Small intestine (tissue), 7 donors: ENCODE results near the gene CRHR2. TPM values are rescaled to one million over a fixed set of nuclear protein-coding genes. Genes with fewer than 3 reads are reported as not detected.
"Not testable (repeated sequence)": the region's sequence is repeated elsewhere in the genome, so short reads cannot be mapped to it uniquely, and the experiment has no call there.

Experiments
- DNase-seq, 2 donors: peaks; one replicate each; pipeline versions ENCODE4 v3.0.0 to v3.0.0-alpha.2; 2013
- FAIRE-seq: peaks from 2 replicates; lab custom pipeline; 2012; peaks lifted over from hg19 to GRCh38; lab: Jason Lieb, UNC
- H3K27ac ChIP-seq, 3 donors: one replicate each; pipeline ENCODE4 v1.5.1; 2013; ENCODE audit warnings: low read length in 2 of 3, mild to moderate bottlenecking in 2 of 3, control low read depth in 1 of 3, inconsistent platforms in 1 of 3, low read depth in 1 of 3, moderate library complexity in 1 of 3
- H3K27me3 ChIP-seq, 3 donors: one replicate each; pipeline ENCODE4 v1.6.1; 2013; ENCODE audit warnings: low read length in 3 of 3, inconsistent platforms in 1 of 3; ENCODE audit not compliant: control insufficient read depth in 3 of 3, insufficient read depth in 3 of 3
- H3K36me3 ChIP-seq, 3 donors: one replicate each; pipeline ENCODE4 v1.6.1; 2013; ENCODE audit warnings: low read length in 3 of 3, inconsistent platforms in 1 of 3, low read depth in 1 of 3, mild to moderate bottlenecking in 1 of 3, moderate library complexity in 1 of 3; ENCODE audit not compliant: control insufficient read depth in 3 of 3, insufficient read depth in 2 of 3
- H3K4me1 ChIP-seq, 3 donors: one replicate each; pipeline ENCODE4 v1.6.1; 2013; ENCODE audit warnings: low read length in 2 of 3, inconsistent platforms in 1 of 3, low read depth in 1 of 3, mild to moderate bottlenecking in 1 of 3, moderate library complexity in 1 of 3; ENCODE audit not compliant: control insufficient read depth in 3 of 3, insufficient read depth in 2 of 3
- H3K4me3 ChIP-seq, 3 donors: one replicate each; pipeline ENCODE4 v1.5.1; 2013; ENCODE audit warnings: low read length in 3 of 3, control low read depth in 1 of 3, inconsistent platforms in 1 of 3, low read depth in 1 of 3, mild to moderate bottlenecking in 1 of 3, moderate library complexity in 1 of 3
- H3K9me3 ChIP-seq, 2 donors: one replicate each; pipeline ENCODE4 v1.6.1; 2013; ENCODE audit warnings: low read depth in 1 of 2, low read length in 1 of 2; ENCODE audit not compliant: control insufficient read depth in 2 of 2, insufficient read depth in 1 of 2
- WGBS, 3 donors: extraction: QIAGEN DNeasy Blood & Tissue Kit; methylation state at CpG; one replicate each; pipeline ENCODE4 v1.1.7; 2013; 5-methylcytosine and 5-hydroxymethylcytosine counted together
- polyA plus RNA-seq, 4 donors: library from polyadenylated mRNA; stranded (reverse) in 3 of 4; unstranded in 1 of 4; fragments of 200-250 nt in 3 of 4; fragments of 120-200 nt in 1 of 4; gene quantifications; one replicate each; pipeline versions ENCODE4 v1.2.1 to v1.2.3, GENCODE V29; 2013
- donor health status: healthy with polysubstance abuse.
- donor health status: control.
- donor health status: control.
- donor health status: Bipolar disorder and iron deficiency.
- donor health status: healthy.

Gene CRHR2
- polyA plus RNA-seq, 4 donors = 0.04 to 0.32 TPM; not detected in 2

DNA sequence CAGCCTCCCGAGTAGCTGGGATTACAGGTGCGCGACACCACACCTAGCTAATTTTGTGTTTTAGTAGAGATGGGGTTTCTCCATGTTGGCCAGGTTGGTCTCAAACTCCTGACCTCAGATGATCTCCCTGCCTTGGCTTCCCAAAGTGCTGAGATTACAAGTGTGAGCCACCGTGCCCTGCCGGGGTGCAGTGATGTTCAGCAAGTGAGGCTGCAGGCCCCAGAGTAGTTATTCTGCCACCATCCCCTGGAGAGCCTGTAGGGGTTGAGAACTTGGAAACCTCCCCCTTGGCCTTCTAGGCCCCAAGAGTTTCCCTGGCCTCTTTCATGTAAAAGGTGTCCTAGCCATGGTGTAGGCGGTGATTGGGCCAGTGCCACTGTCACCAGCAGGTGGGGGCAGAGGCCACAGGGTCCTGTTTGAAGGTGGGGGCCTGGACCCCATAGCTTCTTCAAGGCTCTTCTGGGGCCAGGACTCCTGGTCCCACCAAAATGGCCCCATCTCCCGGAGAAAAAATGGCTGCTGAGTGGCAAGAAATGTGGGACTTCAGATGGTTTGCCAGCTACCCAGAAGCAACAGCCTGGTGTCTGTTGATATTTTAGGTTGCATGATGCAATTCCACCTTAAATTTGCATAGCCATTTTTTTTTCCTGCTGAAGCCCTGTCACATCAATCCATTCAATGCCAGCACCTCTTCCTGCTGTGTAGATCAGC, 44.2 kb upstream of the CRHR2 start:
- Histone ChIP-seq H3K4me1 (no peaks in the 10 kb centered on the region), H3K9me3 (peaks cover 0 to 3% of the 10 kb centered on the region in 2 donors), H3K36me3 (no peaks in the 10 kb centered on the region), H3K4me3 (no peak overlapping the region), H3K27ac (no peak overlapping the region), H3K27me3 (peaks cover 0 to 14% (median 2%) of the 10 kb centered on the region in 3 donors)
- DNase-seq (no peak), FAIRE-seq (no peak)
- WGBS, 3 donors = 95 to 99% (median 97%) methylated on average over 7 of the region's 7 CpGs

- 59 to 72% (median 69%) methylated on average over 4 of the region's 4 CpGs for WGBS, 3 donors
- no peak overlapping the region for H3K4me3 ChIP-seq
- FAIRE-seq = no peak
- H3K36me3 ChIP-seq = no peaks in the 10 kb centered on the region
- peaks cover 0 to 24% of the 10 kb centered on the region in 2 donors for H3K9me3 ChIP-seq
- H3K27ac ChIP-seq = no peak overlapping the region
- H3K4me1 ChIP-seq = no peaks in the 10 kb centered on the region
- H3K27me3 ChIP-seq = peaks cover 0 to 9% (median 0%) of the 10 kb centered on the region in 3 donors
- DNase-seq = no peak
These were observed 41.5 kb upstream of the CRHR2 start for GRCh38 chr7:30723776-30724175.

DNA sequence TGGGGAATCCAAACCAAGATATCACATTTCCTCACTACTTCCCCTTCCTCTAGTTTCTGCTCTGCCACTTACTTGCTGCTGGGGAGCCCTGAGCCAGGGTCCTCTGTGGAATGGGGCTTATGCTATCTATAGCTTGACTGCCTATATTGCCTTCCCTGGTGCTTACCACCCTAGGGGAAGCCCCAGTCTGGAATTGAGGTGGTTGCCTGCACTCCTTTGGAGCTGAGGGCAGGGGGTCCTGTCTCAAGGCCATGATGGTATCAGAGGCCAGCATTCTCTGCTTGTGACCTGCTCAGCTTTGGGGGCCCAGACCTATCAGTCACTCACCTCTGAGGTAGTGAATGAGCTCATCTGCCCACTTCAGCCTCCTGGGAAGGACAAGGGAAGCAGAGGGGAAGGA, 40.4 kb upstream of the CRHR2 start:
- H3K36me3 ChIP-seq = no peaks in the 10 kb centered on the region
- DNase-seq (no peak), FAIRE-seq (no peak)
- H3K9me3 ChIP-seq = peaks cover 2 to 33% of the 10 kb centered on the region in 2 donors
- H3K27me3 ChIP-seq = peaks cover 0 to 9% (median 0%) of the 10 kb centered on the region in 3 donors
- no peaks in the 10 kb centered on the region for H3K4me1 ChIP-seq
- H3K4me3 ChIP-seq = no peak overlapping the region
- H3K27ac ChIP-seq = no peak overlapping the region

DNA sequence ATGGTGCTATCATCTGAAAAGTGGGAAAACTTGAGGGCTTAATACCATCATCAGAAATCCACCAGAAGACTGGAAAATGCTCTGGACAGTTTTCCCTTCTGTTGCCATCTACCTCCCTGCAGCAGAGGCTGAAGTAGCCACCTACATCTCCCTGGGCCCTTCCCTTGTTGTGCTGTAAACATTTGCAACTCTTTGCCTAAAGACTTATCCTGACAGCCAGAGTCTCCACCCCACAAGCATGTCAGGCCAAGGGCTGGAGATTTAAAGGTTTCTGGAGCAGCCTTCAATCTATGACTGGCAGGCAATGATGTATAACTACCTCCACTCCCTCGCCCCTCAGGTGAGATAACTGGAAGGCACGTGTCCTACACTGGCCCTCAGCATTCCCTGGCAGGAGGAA, 39.9 kb upstream of the CRHR2 start:
- H3K27me3 ChIP-seq = peaks cover 0 to 9% (median 0%) of the 10 kb centered on the region in 3 donors
- FAIRE-seq (no peak), DNase-seq (no peak)
- 50 to 68% (median 61%) methylated on average over 2 of the region's 2 CpGs for whole genome bisulfite sequencing, 3 donors
- H3K4me3 ChIP-seq = no peak overlapping the region
- no peaks in the 10 kb centered on the region for H3K36me3 ChIP-seq
- no peak overlapping the region for H3K27ac ChIP-seq
- H3K9me3 ChIP-seq = peaks cover 2 to 37% of the 10 kb centered on the region in 2 donors
- no peaks in the 10 kb centered on the region for H3K4me1 ChIP-seq

DNA sequence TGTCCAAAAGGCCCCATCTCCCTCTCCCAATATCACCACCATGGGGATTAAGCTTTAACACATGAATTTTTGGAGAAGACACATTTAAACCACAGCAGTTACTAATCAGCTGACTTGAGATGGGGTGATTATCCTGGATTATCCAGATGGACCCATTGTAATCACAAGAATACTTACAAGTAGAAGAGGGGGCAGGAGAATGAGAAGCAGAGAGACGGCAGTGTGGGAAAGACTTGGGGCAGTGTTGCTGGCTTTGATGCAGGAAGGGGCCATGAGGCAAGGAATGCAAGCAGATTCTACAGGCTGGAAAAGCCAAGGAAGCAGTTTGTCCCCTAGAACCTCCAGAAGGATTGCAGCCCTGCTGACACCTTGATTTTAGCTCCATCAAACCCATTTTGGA, 39.0 kb upstream of the CRHR2 start:
- no peak for FAIRE-seq
- WGBS, 3 donors = 85 to 100% (median 89%) methylated on average over 1 of the region's 1 CpG

GRCh38 chr7:30719434-30719833, 37.2 kb upstream of the CRHR2 start:
- not testable (repeated sequence) for H3K27me3 ChIP-seq, H3K4me3 ChIP-seq, H3K36me3 ChIP-seq, H3K27ac ChIP-seq, DNase-seq, FAIRE-seq, H3K4me1 ChIP-seq
- peaks cover 2 to 43% of the 10 kb centered on the region in 2 donors for H3K9me3 ChIP-seq
- 91 to 97% (median 92%) methylated on average over 2 of the region's 2 CpGs for WGBS, 3 donors

More for the DNA sequence above, 39.0 kb upstream of the CRHR2 start:
- no peaks in the 10 kb centered on the region for H3K4me1 ChIP-seq
- no peak for DNase-seq
- no peaks in the 10 kb centered on the region for H3K36me3 ChIP-seq
- peaks cover 2 to 43% of the 10 kb centered on the region in 2 donors for H3K9me3 ChIP-seq
- H3K27me3 ChIP-seq = peaks cover 0 to 9% (median 0%) of the 10 kb centered on the region in 3 donors
- H3K27ac ChIP-seq = no peak overlapping the region
- H3K4me3 ChIP-seq = no peak overlapping the region

- peaks cover 0 to 5% (median 0%) of the 10 kb centered on the region in 3 donors for H3K27me3 ChIP-seq
- no peaks in the 10 kb centered on the region for H3K4me1 ChIP-seq
- H3K9me3 ChIP-seq = peaks cover 2 to 40% of the 10 kb centered on the region in 2 donors
- WGBS, 3 donors = 71 to 77% (median 71%) methylated on average over 2 of the region's 2 CpGs
- no peak overlapping the region for H3K4me3 ChIP-seq
- H3K27ac ChIP-seq = no peak overlapping the region
- no peaks in the 10 kb centered on the region for H3K36me3 ChIP-seq
- FAIRE-seq = no peak
- DNase-seq = no peak
These were observed 34.9 kb upstream of the CRHR2 start for GRCh38 chr7:30717181-30717580.

GRCh38 chr7:30714129-30714528, 31.9 kb upstream of the CRHR2 start:
- Histone ChIP-seq H3K9me3 (peaks cover 2 to 22% of the 10 kb centered on the region in 2 donors), H3K27me3 (no peaks in the 10 kb centered on the region), H3K4me1 (no peaks in the 10 kb centered on the region), H3K4me3 (no peak overlapping the region), H3K27ac (no peak overlapping the region), H3K36me3 (no peaks in the 10 kb centered on the region)
- DNase-seq (no peak), FAIRE-seq (no peak)
- WGBS, 3 donors = 92 to 98% (median 97%) methylated on average over 1 of the region's 1 CpG
